Measurements from ENCODE around the gene ARF6.

The ARF6 gene

DNA sequence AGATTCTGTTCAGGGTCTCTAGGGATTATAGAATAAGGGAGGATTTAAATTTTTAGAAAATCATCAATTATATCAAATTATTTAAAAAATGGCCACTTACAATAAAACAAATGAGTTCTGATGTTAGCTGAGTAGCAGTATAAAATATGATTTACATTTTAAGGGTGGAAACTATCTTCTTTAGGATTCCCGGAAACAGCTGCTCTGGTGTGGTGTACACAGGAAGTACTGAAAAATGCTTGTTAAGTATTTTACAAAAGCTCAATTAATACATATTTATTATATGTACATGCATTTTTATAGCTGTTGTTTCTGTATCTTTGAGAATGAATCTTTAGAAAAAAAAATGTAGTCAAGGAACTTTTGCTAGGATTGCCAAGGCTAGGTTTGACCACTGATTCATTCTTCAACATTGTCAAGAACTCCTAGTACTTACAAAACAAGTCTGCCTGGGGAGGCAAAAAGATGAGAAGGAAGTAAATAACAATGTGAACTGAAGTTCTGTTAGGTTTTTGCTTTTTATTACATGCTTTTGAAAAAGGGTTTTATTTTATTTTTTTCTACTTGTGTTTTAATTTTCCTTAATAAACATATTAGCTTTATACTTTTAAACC lies 48.0 kb downstream of the ARF6 start:
- no peak for DNase-seq

GRCh38 chr14:49942090-49942489 lies 49.2 kb downstream of the ARF6 start:
- DNase-seq = no peak

DNA sequence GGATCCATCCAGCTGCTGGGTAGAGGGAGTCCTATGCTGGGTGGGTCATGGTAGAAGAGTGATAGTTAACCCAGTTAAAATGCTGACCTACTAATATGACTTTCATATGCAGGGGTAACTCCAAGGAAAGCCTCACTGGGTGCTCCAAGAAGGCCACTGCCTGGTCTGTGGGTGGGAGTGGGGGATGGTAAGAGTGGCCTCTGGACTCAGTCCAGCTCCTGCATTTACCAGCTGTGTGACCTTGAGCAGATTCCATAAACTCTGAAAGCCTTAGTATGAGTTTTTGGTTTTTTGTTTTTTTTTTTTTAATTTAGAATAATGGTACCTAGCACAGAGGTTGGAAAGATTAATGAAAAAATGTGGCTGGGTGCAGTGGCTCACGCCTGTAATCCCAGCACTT lies 51.6 kb downstream of the ARF6 start:
- DNase-seq = no peak

DNA sequence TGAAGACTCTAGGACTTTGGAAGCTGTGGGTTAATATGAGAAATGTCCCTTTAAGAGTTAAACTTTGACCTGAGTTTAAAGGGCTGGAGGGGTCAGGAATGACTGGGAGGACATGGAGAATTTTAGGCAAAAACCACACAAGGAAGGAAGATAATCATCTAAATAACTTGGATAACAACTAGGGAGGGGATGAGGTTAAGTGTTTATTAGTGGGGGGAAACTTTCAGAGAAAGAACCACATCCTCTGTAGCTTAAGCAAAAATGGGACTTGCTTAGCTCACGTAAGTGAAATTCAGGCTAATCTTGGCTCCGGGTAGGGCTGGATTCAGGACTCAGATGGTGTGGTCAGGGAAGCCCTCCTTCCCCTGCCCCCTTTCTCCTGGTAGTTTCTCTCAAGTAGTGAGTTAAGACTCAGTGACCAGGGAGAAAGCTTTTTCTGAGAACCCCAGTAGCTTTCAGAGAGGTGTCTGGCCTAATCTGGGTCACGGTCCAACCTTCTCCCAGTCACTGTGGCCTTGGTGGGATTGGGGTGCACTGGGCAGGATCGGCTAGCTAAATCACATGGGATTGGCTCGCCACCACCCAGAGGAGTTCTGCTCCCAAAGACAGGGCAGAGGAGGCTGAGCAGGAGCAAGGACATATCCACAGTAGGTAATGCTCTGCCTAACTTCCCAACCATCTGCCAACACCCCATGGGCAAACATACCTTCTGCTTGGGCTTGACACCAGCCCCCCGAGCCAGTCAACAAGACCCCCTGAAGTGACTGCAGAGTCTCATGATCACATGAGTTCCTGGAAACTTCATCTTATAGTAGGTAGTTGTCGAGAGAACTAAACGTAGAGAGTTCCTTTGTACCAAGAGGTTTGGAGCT lies 52.8 kb downstream of the ARF6 start:
- DNase-seq = no peak

Data from right kidney (tissue), 1 donor.